Sciatic nerve (tissue), 2 donors: Measurements from ENCODE around the gene OR5L2. TPM values are rescaled to one million over a fixed set of nuclear protein-coding genes. Genes with fewer than 3 reads are reported as not detected.
"Not testable (repeated sequence)": the region's sequence is repeated elsewhere in the genome, so short reads cannot be mapped to it uniquely, and the experiment has no call there.

Experiments used
- ATAC-seq: fragments of 200-7000 bp; cut with Tn5 transposase; one replicate; pipeline ENCODE4 v1.9.1; 2020; ENCODE audit warnings: mild to moderate bottlenecking, moderate library complexity
- DNase-seq: peaks from one replicate; pipeline ENCODE4 v3.0.0-alpha.2; 2020; ENCODE audit warnings: low spot score
- intact Hi-C: fragments of 100-400 bp; cut with DNase I; formaldehyde crosslinking; loops from one replicate; pipeline ENCODE4 v1.14.2; 2022
- total RNA-seq: library from RNA; stranded (reverse); fragmentation: NEBNext Ultra II Directional; extraction: Animal tissue kit (Norgen Biotek cat#: 25700); gene quantifications from one replicate; pipeline ENCODE4 v1.2.1, GENCODE V29; 2021
- donor health status: DM: no; HTN: no; CAD: no.
- donor health status: DM: no; HTN: no; CAD: no.

The OR5L2 gene
- total RNA-seq, result not detected

- intact Hi-C loops, result no loop called here
- ATAC-seq (no peak), DNase-seq (no peak)
Measured at GRCh38 chr11:55826919-55827318, at the start of gene OR5L2. Gene OR5L2 (plus strand): TSS chr11:55827219. CDS start chr11:55827219, 0 bp downstream.

- ATAC-seq, result no peak
- no peak for DNase-seq
- intact Hi-C loops, result no loop called here
Measured at GRCh38 chr11:55791606-55792005, 35.4 kb upstream of the OR5L2 start.

DNA sequence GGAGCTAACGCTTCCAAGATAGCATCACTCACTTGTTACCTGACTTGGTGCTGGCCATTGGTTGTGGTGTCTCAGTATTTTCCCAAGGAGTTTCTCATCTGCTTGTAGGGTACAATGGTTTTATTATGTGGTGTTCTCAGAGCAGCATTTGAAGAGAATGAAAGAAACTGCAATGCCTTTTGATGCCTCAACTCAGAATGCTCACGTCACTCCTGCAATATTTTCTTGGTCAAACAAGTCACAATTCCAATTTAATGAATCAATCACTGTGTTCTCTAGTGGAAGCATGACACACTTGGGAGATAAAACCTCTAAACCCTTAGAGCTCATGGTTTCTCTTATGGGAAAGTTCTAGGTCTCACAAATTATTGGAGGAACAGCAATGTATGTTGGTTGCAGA lies 33.7 kb upstream of the OR5L2 start:
- intact Hi-C loops, result no loop called here
- ATAC-seq (no peak), DNase-seq (no peak)

- DNase-seq (no peak), ATAC-seq (no peak)
- intact Hi-C loops, result no loop called here
Measured at GRCh38 chr11:55795256-55795655, 31.8 kb upstream of the OR5L2 start, which contains the start of gene OR5D14. Gene OR5D14 (plus strand): TSS chr11:55795556. CDS start chr11:55795556, 0 bp downstream.

GRCh38 chr11:55806248-55806647 lies 20.8 kb upstream of the OR5L2 start:
- ATAC-seq (no peak), DNase-seq (no peak)
- intact Hi-C loops, result no loop called here

DNA sequence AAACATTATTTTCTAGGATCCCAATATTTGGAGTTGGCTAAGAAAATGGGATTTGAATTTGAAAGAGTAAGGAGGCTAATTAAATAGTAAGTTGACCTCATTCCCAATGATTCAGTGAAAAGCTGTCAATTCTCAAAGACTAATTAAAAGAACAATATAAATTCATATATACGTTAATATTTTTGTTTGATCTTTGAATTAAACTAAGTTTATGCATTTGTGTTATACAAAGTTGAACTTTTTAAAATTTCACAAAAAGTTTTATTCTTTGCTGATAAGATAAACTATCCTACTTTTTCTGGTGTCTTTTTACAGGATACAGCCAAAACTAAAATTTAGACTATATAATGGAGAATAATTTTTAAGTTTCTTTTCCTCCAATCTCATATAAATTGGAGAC lies 16.0 kb upstream of the OR5L2 start, which contains the start of gene OR5L1:
Gene OR5L1, plus strand, starts transcription at position 301 of the 400 bp plus-strand sequence. CDS start 100 bp downstream, outside the sequence.
- DNase-seq, result no peak
- no peak for ATAC-seq
- intact Hi-C loops, result no loop called here

DNA sequence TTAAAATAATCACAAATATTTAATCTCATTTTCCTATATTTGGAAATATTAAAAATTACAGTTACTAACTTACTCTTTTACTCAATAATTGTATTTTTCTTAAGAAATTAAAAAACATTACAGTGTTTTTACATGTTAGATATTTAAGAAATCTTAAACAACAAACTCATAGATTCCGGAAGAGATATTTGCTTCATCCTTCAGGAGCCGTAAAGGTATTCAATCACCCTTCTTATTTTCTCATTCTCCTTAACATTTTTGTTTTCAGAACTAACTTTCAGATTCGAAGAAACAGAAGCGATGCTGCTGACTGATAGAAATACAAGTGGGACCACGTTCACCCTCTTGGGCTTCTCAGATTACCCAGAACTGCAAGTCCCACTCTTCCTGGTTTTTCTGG lies 7.7 kb upstream of the OR5L2 start, which contains the start of gene OR5D18:
Gene OR5D18, plus strand, starts transcription at position 301 of the 400 bp plus-strand sequence. Its CDS starts 0 bp downstream, at position 301.
- intact Hi-C loops, result no loop called here
- DNase-seq (no peak), ATAC-seq (no peak)

GRCh38 chr11:55838452-55838851 lies 11.4 kb downstream of the OR5L2 start, which contains the start of gene OR5D16:
Gene OR5D16 (plus strand): TSS chr11:55838752. CDS start chr11:55838752, 0 bp downstream.
- intact Hi-C loops, result no loop called here
- no peak for DNase-seq
- ATAC-seq, result no peak

DNA sequence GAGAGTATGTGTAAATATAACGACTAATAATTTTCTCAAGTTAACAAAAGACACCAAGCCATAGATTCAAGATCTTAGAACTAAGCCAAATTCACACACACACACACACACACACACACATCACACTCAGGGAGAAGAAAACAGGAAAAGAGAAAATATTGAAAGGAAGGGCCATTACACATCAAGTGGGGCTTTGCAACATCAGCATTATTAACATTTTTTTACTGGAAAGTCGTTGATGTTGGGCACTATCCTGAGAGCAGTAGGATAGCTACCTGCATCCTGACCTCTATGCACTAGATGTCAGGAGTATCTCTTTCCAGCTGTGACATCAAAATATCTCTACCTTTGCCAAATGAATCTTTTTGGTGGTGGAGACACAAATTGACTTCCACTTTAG lies 20.4 kb downstream of the OR5L2 start:
- no peak for ATAC-seq
- no peak for DNase-seq
- intact Hi-C loops, result no loop called here

DNA sequence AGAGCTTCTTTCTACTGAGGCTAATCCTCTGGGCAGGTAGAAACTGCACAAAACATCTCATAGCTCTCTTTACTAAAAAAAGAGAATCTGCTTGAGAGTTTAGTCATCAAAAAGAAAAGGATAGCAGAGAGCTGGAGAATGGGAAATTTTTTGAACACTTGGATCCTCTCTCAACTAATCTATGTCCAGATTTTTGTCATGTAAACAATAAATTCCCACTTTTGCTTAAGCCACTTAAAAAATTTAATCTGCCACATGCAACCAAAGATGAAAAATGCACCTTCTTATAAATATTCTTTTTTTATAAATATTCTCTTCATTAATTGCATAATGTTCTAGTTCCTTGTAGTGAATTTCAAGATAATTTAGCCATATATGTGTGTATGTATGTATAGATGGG lies 22.0 kb downstream of the OR5L2 start:
- intact Hi-C loops, result no loop called here
- no peak for DNase-seq
- no peak for ATAC-seq

- ATAC-seq (no peak), DNase-seq (no peak)
- intact Hi-C loops, result no loop called here
Measured at GRCh38 chr11:55852141-55852540, 25.1 kb downstream of the OR5L2 start.

DNA sequence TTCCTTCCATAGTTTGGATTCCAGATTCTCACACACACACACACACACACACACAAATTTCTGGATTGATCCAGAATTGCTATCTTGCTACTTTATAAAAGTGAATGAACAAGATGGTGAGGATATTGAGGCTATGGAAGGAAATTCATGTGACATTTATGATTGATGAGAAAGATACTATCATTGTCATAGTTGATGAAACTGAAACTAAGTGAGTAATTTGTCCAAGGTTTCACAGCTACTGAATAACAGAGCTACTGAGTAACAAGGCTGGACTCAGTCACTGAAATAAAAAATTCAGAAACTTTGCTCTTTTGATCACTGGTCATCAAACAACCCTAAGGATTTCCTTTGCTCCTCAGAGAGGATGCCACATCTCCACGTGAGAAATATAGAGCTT lies 27.7 kb downstream of the OR5L2 start:
- no peak for ATAC-seq
- no peak for DNase-seq
- intact Hi-C loops, result no loop called here

DNA sequence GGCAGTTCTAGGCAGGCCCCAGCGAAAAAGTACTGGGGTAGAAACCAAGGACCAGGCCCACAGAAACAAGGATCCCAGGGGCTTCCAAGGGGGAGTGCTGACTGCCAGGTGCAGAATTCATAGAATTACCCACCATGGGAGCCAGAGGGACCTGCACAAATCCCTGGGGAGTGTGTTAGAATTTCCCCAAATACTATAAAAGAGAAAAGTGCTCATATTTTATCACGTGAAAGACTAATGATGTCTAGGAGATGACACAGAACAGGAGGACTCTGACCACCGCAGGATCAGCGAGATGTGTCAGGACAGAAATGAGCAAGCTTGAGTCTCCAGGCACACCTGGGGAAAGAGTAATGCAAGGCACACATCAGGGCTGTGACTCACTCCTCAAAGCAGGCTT lies 40.3 kb downstream of the OR5L2 start:
- DNase-seq, intact Hi-C loops, ATAC-seq: not testable (repeated sequence)

GRCh38 chr11:55872731-55873130 lies 45.7 kb downstream of the OR5L2 start:
- ATAC-seq, DNase-seq, intact Hi-C loops: not testable (repeated sequence)

DNA sequence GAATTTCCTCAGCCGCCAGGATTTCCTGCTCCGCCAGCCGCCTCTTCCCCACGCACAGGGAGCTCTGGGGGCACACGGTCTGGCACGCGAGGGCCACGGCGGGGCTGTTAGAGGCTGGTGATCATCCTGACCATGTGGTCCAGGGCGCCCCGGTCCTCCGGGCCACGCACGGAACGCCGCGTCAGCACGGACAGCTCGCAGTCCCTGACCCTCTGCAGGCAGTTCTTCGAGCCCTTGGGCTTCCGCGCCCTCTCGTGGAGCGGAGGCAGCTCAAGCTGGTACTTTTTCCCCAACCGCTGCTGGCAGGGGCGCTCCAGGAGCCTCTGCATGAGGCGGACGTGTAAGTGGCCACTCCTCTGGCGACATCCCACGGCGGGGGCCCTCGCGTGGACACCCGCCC lies 46.1 kb downstream of the OR5L2 start:
- DNase-seq, intact Hi-C loops, ATAC-seq: not testable (repeated sequence)

Other genes starting within 250 kb of the OR5L2 start
- not detected for gene OR4C11, start 219.6 kb upstream of the OR5L2 start, total RNA-seq
- not detected for gene OR4P4, start 192.1 kb upstream of the OR5L2 start, total RNA-seq
- gene OR4S2, start 178.9 kb upstream of the OR5L2 start, total RNA-seq, result not detected
- not detected for gene OR4C6, start 165.0 kb upstream of the OR5L2 start, total RNA-seq
- not detected for gene OR5D13, start 53.8 kb upstream of the OR5L2 start, total RNA-seq
- not detected for gene OR5D14, start 31.7 kb upstream of the OR5L2 start, total RNA-seq
- gene OR5L1, start 15.9 kb upstream of the OR5L2 start, total RNA-seq, result not detected
- gene OR5D18, start 7.6 kb upstream of the OR5L2 start, total RNA-seq, result not detected
- not detected for gene OR5D16, start 11.5 kb downstream of the OR5L2 start, total RNA-seq
- gene TRIM51, start 56.1 kb downstream of the OR5L2 start, total RNA-seq, result not detected
- not detected for gene OR5W2, start 87.4 kb downstream of the OR5L2 start, total RNA-seq
- not detected for gene OR5I1, start 109.2 kb downstream of the OR5L2 start, total RNA-seq
- gene OR10AG1, start 142.7 kb downstream of the OR5L2 start, total RNA-seq, result not detected
- not detected for gene OR5F1, start 167.4 kb downstream of the OR5L2 start, total RNA-seq
- not detected for gene OR5AS1, start 200.4 kb downstream of the OR5L2 start, total RNA-seq